ENCODE measurements around the gene FABP3.

The FABP3 gene

GRCh38 chr1:31371121-31371959 is 1.5 kb downstream of the FABP3 start:
- DNase-seq (ENCODE audit: low spot score) = peak; percentile 43

DNA sequence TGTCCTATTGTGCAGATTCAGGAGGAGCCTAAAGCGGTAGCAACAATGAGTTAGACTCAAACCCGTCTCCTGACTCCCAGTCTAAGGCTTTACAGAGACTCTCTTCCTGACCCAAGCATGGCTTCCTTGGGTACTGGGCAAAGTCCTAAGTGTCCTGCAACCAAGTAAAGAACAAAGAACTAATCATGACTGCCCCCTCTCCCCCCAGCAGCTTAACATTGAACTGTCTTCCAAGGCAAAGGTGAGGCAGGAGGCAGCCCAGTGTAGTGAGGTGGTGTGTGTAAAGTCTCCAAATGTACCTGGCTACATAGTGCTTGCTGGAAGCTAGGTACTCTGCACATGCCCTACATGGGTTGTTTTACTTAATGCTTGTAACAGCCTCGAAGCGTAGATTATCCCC is 2.3 kb downstream of the FABP3 start:
- DNase-seq (ENCODE audit: low spot score) = no peak

- DNase-seq (ENCODE audit: low spot score) = no peak
Observed at GRCh38 chr1:31370021-31370420, 2.9 kb downstream of the FABP3 start.

GRCh38 chr1:31368611-31369107 is 4.2 kb downstream of the FABP3 start:
- no peak for DNase-seq (ENCODE audit: low spot score)

DNA sequence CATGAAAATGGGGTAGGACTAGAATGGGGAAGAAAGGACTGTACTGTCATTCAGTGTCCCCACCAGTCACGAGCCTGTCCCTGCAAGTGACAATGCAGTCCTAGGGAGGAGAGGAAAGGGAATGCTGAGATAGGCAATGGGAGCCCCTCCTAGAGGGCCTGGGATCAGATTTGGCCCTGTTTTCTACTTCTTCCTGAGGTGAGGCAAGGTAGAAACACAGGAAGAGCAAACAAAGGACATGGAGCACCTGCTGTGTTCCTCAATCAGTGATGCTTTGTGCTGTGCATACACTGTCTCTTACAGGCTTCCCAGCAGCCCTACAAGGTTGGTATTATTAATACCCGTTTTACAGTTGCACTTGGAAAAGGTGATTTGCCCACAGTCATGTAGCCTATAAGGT is 6.1 kb downstream of the FABP3 start:
- DNase-seq (ENCODE audit: low spot score) = no peak

GRCh38 chr1:31364561-31365250 is 8.2 kb downstream of the FABP3 start:
- DNase-seq (ENCODE audit: low spot score) = no peak

GRCh38 chr1:31362032-31362431 is 10.8 kb downstream of the FABP3 start:
- no peak for DNase-seq (ENCODE audit: low spot score)

- no peak for DNase-seq (ENCODE audit: low spot score)
Observed at GRCh38 chr1:31361607-31362006, 11.3 kb downstream of the FABP3 start.

- DNase-seq (ENCODE audit: low spot score) = no peak
Observed at GRCh38 chr1:31356427-31356826, 16.4 kb downstream of the FABP3 start.

GRCh38 chr1:31354283-31354682 is 18.6 kb downstream of the FABP3 start:
- DNase-seq (ENCODE audit: low spot score) = no peak

DNA sequence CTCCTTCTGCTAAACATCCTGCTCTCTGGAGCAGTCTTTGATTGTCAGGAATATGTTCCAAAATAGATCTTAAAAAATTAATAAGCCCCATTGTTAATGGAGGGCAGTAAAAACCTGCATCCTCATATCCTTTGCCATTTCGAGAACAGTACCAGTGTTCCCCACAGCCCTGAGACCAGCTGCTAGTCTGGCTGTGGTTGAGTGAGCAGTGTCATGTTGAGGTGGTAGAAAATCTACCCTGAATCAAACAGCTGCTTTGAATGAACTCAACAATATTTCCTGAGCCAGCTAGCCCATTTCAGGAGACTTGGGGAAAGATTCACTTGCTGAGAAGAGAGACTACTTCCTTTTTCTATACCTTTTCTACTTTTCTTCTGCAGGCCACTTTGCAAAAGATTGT is 24.4 kb downstream of the FABP3 start:
- no peak for DNase-seq (ENCODE audit: low spot score)

GRCh38 chr1:31346785-31347184 is 26.1 kb downstream of the FABP3 start:
- no peak for DNase-seq (ENCODE audit: low spot score)

GRCh38 chr1:31345635-31346034 is 27.2 kb downstream of the FABP3 start:
- no peak for DNase-seq (ENCODE audit: low spot score)

GRCh38 chr1:31344503-31344902 is 28.4 kb downstream of the FABP3 start:
- DNase-seq (ENCODE audit: low spot score) = no peak

GRCh38 chr1:31336687-31337467 is 36.0 kb downstream of the FABP3 start:
- DNase-seq (ENCODE audit: low spot score) = no peak

GRCh38 chr1:31335007-31335406 is 37.9 kb downstream of the FABP3 start:
- DNase-seq (ENCODE audit: low spot score) = peak; percentile 47

GRCh38 chr1:31327381-31327780 is 45.5 kb downstream of the FABP3 start:
- DNase-seq (ENCODE audit: low spot score) = no peak

- DNase-seq (ENCODE audit: low spot score) = no peak
Observed at GRCh38 chr1:31326461-31326860, 46.4 kb downstream of the FABP3 start.

DNA sequence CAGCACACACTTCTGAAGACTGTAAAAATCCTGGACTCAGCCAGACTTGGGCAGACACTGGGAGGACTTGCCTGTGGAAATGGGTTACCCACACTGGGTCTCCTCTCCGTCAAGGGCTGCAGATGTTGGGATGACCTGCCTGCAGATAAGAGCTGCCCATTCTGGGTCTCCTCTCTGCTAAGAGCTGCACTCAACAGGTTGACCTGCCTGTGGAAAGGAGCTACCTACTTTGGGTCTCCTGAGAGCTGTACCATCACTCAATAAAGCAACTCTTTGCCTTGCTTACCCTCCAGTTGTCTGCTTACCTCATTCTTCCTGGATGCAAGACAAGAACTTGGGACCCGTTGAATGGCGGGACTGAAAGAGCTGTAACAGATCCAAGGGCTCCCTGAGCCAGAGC is 47.9 kb downstream of the FABP3 start:
- DNase-seq (ENCODE audit: low spot score) = no peak

DNA sequence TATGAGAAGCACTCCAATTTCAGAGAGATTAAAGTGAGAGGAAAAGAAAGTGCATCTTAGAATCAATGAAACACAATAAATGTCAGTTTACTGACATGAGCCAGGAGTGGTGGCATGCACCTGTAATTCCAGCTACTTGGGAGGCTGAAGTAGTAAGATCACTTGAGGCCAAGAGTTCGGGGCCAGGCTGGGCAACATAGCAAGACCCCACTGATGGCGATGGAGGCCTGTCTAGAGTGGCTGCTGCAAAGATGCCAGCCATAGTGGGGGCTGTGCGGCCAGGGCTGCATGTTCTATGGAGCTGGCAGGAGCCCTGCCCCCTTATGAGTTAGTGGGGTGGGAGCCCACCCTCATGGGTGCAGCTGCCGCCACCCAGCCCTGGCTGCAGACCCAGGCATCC is 48.8 kb downstream of the FABP3 start:
- DNase-seq (ENCODE audit: low spot score) = no peak

GRCh38 chr1:31318146-31318545 is 54.7 kb downstream of the FABP3 start:
- DNase-seq (ENCODE audit: low spot score) = peak; percentile 55

- DNase-seq (ENCODE audit: low spot score) = no peak
Observed at GRCh38 chr1:31315902-31316301, 57.0 kb downstream of the FABP3 start.

All from HuH-7 (cell line).